HG03097 (cell line): ENCODE measurements around the gene GPR107.
A peak's percentile ranks its signal among the peaks of the same experiment; 100 is the strongest.

Source experiments
- ATAC-seq: cut with Tn5 transposase; IDR thresholded peaks from one replicate; pipeline ENCODE4 v1.9.1; 2021; ENCODE audit not compliant: unreplicated experiment, low FRiP score

The GPR107 gene

DNA sequence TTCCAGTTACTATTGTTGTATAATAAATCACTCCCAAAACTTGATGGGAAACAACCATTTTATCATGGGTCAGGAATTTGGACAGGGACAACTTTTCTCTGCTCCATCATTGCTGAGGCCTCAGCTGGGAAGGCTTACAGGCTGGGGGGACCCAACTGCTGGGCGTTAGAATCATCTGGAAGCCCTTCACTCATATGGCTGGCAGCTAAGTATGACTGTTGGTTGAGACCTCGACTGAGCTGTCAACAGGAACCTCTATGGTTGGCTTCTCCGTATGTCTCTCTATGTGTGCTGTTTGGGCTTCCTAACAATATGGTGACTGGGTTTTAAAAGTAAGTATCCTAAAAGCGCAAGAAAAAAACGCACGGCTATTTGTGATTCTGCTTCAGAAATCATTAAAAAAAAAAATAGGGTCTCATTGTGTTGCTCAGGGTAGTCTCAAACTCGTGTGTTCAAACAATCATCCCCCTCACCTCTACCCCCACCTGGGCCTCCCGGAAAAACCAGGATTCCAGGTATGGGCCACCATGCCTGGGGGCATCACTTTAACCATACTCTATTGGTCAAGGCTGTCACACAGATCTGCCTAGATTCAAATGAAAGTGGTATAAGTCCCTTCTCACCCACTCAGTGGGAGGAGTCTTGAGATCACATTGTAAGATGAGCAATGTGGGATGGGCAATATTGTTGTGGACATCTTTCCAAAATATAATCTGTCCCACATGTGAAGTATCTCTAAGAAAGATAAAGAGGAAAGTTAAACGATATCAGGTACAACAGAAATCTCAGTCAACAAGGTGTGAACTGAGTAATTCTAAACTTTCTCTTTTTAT is 26.0 kb upstream of the GPR107 start:
- no peak for ATAC-seq

GRCh38 chr9:130028493-130029222 is 25.0 kb upstream of the GPR107 start:
- ATAC-seq: no peak

DNA sequence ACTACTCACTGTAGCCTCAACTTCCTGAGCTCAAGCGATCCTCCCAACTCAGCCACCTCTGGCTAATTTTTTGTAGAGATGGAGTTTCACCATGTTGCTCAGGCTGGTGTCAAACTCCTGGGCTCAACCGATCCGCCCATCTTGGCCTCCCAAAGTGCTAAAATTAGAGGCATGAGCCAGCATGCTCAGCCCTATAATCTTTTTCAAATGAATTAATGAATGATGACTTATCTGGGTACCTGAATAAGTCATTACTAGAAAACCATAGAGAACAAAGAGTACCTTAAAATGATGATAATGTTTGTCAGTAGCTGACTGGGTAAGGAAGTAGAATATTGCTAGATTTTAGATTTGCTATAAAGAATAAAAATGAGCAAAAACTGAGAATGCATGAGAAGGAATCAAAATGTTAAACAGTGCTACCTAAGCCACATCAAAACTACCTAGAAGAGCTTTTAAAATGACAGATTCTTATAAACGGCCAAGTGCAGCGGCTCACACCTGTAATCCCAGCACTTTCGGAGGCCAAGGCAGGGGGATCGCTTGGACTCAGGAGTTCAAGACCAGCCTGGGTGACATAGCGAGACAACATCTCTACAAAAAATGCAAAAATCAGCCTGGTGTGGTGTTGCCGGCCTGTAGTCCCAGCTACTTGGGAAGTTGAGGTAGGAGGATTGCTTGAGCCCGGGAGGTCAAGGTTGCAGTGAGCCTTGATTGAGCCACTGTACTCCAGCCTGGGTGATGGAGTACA is 24.3 kb upstream of the GPR107 start:
- peak; percentile 34 for ATAC-seq

DNA sequence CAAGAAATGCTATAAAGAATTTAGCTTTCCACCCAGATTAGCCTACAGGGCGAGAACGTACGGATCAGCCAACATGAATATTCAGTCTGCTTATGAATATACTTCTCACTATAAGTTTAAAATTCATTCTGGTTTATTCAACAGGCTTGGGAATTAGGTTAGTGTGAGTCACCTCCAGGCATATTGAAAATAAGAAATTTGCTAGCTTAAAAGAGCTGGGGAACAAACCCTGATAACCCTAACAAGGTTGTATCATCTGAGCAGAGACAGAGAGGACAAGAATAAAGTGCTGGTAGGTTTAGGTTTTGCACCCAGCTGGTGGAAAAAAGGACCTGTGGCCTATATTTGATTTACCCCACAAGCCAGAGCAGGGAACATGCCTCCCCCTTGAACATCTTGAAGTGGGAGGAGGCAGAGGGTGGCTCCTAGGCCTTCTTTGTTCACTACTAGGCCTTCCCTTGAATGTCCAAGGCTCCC is 23.0 kb upstream of the GPR107 start:
- no peak for ATAC-seq

GRCh38 chr9:130034570-130034969 is 19.1 kb upstream of the GPR107 start:
- ATAC-seq: no peak

DNA sequence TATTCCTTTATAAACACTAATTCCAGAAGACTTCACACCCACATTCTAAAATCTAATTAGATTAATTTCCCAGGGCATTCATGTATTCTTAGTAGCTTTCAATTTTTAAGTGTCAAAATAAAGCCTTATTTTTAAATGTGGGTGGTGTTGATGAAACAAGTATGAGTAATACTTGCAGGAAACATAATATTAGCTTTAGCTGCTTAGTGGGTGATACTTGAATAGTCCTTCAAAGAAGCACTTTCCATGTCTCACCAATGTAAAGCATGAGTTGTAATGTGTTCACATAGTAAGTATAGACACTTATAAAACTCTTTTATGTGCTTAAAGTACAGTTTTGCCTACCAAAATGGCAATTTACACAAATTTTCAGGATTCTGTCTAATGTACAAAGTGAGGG is 17.6 kb upstream of the GPR107 start:
- ATAC-seq: no peak

GRCh38 chr9:130039528-130040147 is 14.1 kb upstream of the GPR107 start:
- peak; percentile 30 for ATAC-seq

- ATAC-seq: no peak
These were observed 12.6 kb upstream of the GPR107 start for GRCh38 chr9:130040984-130041647.

DNA sequence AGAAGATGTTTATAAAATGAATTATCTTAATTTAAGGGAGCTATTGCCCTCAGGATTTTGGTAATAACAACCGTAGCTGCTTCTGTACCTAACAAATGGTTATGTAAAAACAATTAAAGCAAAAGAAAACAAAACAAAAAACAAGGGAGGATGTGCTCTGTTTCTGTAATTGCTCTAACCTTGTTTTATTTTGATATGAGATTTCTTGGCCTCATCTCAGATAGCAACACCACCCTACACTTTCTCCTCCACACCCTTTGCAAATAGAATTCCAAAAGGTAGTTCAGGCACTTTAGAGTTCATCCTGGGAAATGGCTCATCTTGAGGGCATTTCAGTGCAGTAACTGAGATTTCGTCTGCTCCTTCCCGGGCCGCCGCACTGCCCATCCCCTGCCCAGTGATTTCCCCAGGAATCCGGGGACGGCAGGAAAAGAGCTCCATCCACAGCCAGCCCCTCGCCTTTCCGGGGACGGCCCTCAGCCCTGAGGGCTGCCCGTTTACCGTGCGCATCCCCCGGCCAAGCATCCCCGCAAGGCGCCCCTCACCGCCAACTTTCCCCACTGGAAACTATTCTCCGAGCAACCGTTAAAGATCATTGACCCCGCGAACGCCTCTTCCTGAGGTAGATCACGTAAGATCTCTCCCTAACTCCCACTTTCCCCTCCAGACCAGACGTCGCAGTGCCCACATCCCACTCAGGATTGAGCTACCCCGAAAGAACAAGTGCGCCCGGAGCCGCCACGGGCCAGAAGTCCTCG is 11.9 kb upstream of the GPR107 start:
- ATAC-seq: no peak

DNA sequence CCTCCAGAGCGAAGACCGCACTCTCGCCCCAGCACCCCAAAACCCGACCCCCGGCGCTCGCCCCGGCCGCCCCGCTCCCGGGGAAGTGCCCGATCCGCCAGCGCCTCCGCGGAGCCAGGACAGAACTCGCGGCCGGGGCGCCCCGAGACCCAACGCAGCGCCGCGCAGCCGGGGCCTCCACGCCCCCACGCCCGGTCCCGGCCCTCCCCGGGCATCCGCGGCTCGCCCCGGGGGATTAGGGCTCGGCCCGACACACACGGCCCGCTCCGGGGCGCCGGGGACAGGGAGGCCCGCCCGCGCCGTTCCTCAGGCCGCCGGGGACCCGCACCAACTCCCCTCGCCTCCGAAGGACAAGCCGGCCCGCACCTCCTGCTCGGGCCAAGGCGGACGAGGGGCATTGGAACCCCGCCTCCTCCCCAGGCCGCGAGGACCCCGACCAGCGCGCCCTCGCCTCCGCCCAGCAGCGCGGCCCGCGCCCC is 11.3 kb upstream of the GPR107 start:
- no peak for ATAC-seq

GRCh38 chr9:130042885-130043653 is 10.6 kb upstream of the GPR107 start, which contains the start of gene FNBP1:
TSS of gene FNBP1 (minus strand) at chr9:130043189. CDS start at chr9:130042975, 214 bp downstream.
- peak; percentile 34 for ATAC-seq

GRCh38 chr9:130043654-130044623 is 9.8 kb upstream of the GPR107 start:
- no peak for ATAC-seq

DNA sequence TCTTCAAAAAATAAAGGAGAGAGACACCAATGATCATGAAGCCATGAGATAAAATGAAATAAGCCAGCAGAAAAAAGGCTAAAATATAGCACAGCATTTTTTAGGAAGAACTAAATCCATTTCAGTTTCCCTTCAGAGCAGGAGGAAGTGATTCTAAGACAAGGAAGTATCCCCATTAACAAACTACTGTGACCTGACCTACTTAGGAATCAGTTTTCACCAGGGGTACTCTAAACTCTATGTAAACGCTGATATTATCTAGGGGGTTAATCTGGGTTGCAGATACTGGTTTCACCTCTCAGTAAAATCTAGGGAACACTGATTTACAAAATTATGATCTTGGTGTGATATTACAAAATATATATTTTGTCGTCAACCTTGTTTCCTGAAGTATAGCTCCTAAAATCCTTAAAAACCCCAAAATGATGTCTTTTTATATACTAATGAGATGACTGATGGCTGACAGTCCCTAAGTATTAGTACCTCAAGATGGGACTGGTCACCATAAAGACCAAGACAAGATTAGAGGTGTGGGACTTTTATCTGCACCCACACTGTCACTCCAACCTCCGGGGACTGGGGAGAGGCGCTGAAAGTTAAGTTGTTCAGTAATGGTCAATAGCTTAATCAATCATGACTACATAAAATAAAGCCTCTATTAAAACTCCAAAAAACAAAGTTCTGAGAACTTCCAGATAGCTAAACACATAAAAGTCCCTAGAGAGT is 7.8 kb upstream of the GPR107 start:
- no peak for ATAC-seq

DNA sequence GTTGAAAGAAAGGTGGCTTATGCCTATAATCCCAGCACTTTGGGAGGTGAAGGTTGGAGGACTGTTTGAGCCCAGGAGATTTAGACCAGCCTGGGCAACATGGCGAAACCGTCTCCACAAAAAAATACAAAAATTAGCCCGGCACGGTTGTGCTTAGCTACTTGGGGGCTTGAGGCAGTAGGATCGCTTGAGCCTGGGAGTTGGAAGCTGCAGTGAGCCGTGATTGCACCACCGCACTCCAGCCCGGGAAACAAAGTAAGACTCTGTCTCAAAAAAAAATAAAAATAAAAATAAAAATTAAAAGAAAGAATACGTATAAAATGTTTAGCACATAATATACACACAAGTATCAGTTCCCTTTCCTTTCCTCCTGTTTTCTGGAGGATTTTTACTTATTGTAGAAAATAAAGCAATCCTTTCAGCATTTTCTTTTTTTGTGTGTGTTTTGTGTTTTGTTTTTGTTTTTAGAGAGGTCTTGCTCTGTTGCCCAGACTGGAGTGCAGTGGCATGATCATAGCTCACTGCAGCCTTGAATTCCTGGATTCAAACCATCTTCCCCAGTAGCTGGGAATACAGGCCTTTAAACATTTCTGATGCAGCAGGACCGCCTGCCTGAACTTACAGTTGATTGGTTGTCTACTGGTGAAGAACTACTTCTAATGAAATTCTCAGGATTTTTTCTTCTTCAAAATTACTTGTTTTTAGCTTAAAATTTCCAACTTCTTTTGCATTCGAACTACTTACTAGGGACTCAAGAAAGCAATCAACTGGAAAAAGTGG is 4.1 kb upstream of the GPR107 start:
- no peak for ATAC-seq

DNA sequence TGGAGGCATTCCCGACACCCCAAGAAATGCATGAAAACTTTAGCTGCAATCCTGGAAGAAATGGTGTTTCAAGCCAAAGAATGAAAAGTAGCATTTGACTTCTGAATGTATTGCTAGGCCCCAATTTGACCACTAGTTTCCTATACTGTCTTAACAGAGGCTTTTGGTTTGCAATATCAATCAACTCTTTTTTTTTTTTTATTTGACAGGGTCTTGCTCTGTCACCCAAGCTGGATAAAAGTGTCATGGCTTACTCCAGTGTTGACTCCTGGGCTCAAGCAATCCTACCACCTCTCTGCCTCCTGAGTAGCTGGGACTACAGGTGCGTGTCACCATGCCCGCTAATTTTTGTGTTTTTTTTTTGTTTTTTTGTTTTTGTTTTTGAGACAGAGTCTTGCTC is 3.2 kb upstream of the GPR107 start:
- ATAC-seq: no peak

DNA sequence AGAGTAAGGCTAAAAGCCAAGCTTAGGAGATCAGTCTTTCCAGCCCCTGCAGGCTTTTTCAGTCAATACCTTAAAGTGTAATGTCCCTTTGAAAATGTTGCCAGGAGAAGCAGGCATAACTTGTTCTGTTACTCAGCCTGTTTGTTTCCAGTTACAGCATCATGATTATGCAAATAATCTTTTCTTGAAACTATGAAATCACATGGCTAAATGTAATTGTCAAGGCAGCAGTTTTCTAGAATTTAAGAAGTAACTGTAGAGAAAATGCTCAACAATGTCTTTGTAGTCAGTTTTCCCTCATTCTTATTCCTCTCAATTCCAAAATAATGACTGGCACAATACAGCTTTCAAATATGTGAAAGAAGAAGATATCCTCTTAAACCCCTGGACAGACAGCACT is 1.9 kb upstream of the GPR107 start:
- no peak for ATAC-seq
